H1 (cell line): ENCODE results near the gene CIBAR2. TPM values are rescaled to one million over a fixed set of nuclear protein-coding genes. Genes with fewer than 3 reads are reported as not detected.

Source experiments
- CTCF ChIA-PET: fragments of 300-600 bp; sonication (Branson Sonifier 250); formaldehyde crosslinking; loops from one replicate; lab custom pipeline; 2021; ENCODE audit not compliant: partially characterized antibody; lab: Charles Lee
- POLR2A ChIA-PET: fragments of 300-600 bp; sonication (Branson Sonifier 250); formaldehyde crosslinking; loops from one replicate; lab custom pipeline; 2021; ENCODE audit warnings: inconsistent platforms; ENCODE audit not compliant: partially characterized antibody; lab: Charles Lee
- DNase-seq, 2 experiments: peaks; one replicate each; pipeline versions ENCODE4 v3.0.0 to v3.0.0-alpha.2; 2010 to 2022; ENCODE audit warnings: low spot score in 2 of 2, low read depth in 1 of 2, mixed read lengths in 1 of 2
- FAIRE-seq: peaks from 2 replicates; lab custom pipeline; 2011; peaks lifted over from hg19 to GRCh38; lab: Jason Lieb, UNC
- H2AFZ ChIP-seq: 2 replicates; pipeline ENCODE4 v1.8.1; 2012; ENCODE audit warnings: low read length, inconsistent platforms
- H2AK5ac ChIP-seq: 2 replicates; pipeline ENCODE4 v1.6.1; 2013; ENCODE audit warnings: low read depth, low read length
- H2BK120ac ChIP-seq: replicated peaks from 2 replicates; pipeline ENCODE3; 2013; ENCODE audit warnings: low read depth, low read length, inconsistent platforms
- H2BK12ac ChIP-seq: 2 replicates; pipeline ENCODE4 v1.6.1; 2013; ENCODE audit warnings: low read depth, low read length
- H2BK15ac ChIP-seq: 2 replicates; pipeline ENCODE4 v1.6.1; 2013; ENCODE audit warnings: low read length
- H2BK20ac ChIP-seq: 2 replicates; pipeline ENCODE4 v1.6.1; 2013; ENCODE audit warnings: low read length
- H2BK5ac ChIP-seq: 2 replicates; pipeline ENCODE4 v1.6.1; 2013; ENCODE audit warnings: low read depth, low read length
- H3K14ac ChIP-seq: 2 replicates; pipeline ENCODE4 v1.6.1; 2013; ENCODE audit warnings: inconsistent platforms; ENCODE audit not compliant: insufficient read length
- H3K18ac ChIP-seq: 2 replicates; pipeline ENCODE4 v1.6.1; 2013; ENCODE audit warnings: low read length; ENCODE audit errors: extremely low read depth
- H3K23ac ChIP-seq: 2 replicates; pipeline ENCODE4 v1.6.1; 2013; ENCODE audit warnings: inconsistent platforms; ENCODE audit not compliant: insufficient read length
- H3K23me2 ChIP-seq: 2 replicates; pipeline ENCODE4 v1.6.1; 2013; ENCODE audit warnings: low read depth, low read length
- H3K27ac ChIP-seq: 2 replicates; pipeline ENCODE4 v1.6.1; 2011; ENCODE audit warnings: low read depth, low read length, inconsistent platforms
- H3K27me3 ChIP-seq, 4 experiments: replicated peaks in 1 of 4; 1 replicate in 1 of 4; 2 replicates in 3 of 4; pipeline versions ENCODE4 v1.6.1 to v1.8.1; 2011 to 2013; ENCODE audit warnings: low read length in 3 of 4, mild to moderate bottlenecking in 3 of 4, inconsistent platforms in 2 of 4, mixed read lengths in 2 of 4, moderate library complexity in 1 of 4; ENCODE audit not compliant: control insufficient read depth in 3 of 4, insufficient read depth in 3 of 4; ENCODE audit errors: extremely low read depth in 1 of 4
- H3K36me3 ChIP-seq, 4 experiments: 2 replicates each; pipeline versions ENCODE4 v1.6.1 to v1.8.1; 2011 to 2013; ENCODE audit warnings: mild to moderate bottlenecking in 4 of 4, low read length in 3 of 4, moderate library complexity in 2 of 4, control low read depth in 1 of 4, inconsistent platforms in 1 of 4; ENCODE audit not compliant: insufficient read depth in 4 of 4, control insufficient read depth in 2 of 4
- H3K4ac ChIP-seq: replicated peaks from 2 replicates; pipeline ENCODE3; 2013; ENCODE audit warnings: low read length, low read depth, mixed read lengths, inconsistent platforms; ENCODE audit not compliant: insufficient read length
- H3K4me1 ChIP-seq, 4 experiments: replicated peaks in 1 of 4; 1 replicate in 1 of 4; 2 replicates in 3 of 4; pipeline versions ENCODE4 v1.6.1 to v1.8.1; 2011 to 2013; ENCODE audit warnings: low read length in 3 of 4, inconsistent platforms in 2 of 4, mixed read lengths in 1 of 4; ENCODE audit not compliant: insufficient read depth in 4 of 4, control insufficient read depth in 3 of 4
- H3K4me2 ChIP-seq, 2 experiments: 2 replicates each; pipeline versions ENCODE4 v1.6.1 to v1.8.1; 2011 to 2013; ENCODE audit warnings: low read depth in 2 of 2, low read length in 2 of 2, control low read depth in 1 of 2, inconsistent platforms in 1 of 2, mild to moderate bottlenecking in 1 of 2; ENCODE audit not compliant: insufficient read depth in 1 of 2
- H3K4me3 ChIP-seq, 4 experiments: fragments of 200-600, 300-600 bp in 1 of 4; sonication (generic), shearing (Covaris generic), sonication (Bioruptor Twin) in 1 of 4; 2 replicates each; pipeline versions ENCODE4 v1.5.1 to v1.8.1; 2011 to 2016; ENCODE audit warnings: low read length in 4 of 4, low read depth in 3 of 4, control low read depth in 2 of 4, inconsistent platforms in 2 of 4, mild to moderate bottlenecking in 2 of 4, mixed read lengths in 1 of 4, moderate library complexity in 1 of 4; ENCODE audit not compliant: insufficient read depth in 2 of 4; ENCODE audit errors: extremely low read depth in 1 of 4
- H3K56ac ChIP-seq: replicated peaks from 2 replicates; pipeline ENCODE3; 2013; ENCODE audit warnings: low read depth, mild to moderate bottlenecking, mixed read lengths, low read length, inconsistent platforms; ENCODE audit not compliant: insufficient read length
- H3K79me1 ChIP-seq: 2 replicates; pipeline ENCODE4 v1.6.1; 2013; ENCODE audit warnings: low read depth, low read length, control low read depth
- H3K79me2 ChIP-seq, 2 experiments: 2 replicates each; pipeline versions ENCODE4 v1.6.1 to v1.8.1; 2012 to 2013; ENCODE audit warnings: low read length in 2 of 2, mild to moderate bottlenecking in 2 of 2, inconsistent platforms in 1 of 2; ENCODE audit not compliant: insufficient read depth in 2 of 2, control insufficient read depth in 1 of 2
- H3K9ac ChIP-seq, 4 experiments: replicated peaks in 1 of 4; 1 replicate in 1 of 4; 2 replicates in 3 of 4; pipeline versions ENCODE4 v1.6.1 to v1.8.1; 2011 to 2013; ENCODE audit warnings: low read depth in 3 of 4, low read length in 3 of 4, control low read depth in 2 of 4, mild to moderate bottlenecking in 2 of 4, moderate library complexity in 2 of 4, inconsistent platforms in 1 of 4; ENCODE audit errors: extremely low read depth in 1 of 4
- H3K9me3 ChIP-seq, 2 experiments: 2 replicates each; pipeline versions ENCODE4 v1.6.1 to v1.8.1; 2012 to 2013; ENCODE audit warnings: mild to moderate bottlenecking in 2 of 2, moderate library complexity in 2 of 2, control low read depth in 1 of 2, inconsistent platforms in 1 of 2, low read depth in 1 of 2, low read length in 1 of 2, mixed read lengths in 1 of 2; ENCODE audit not compliant: insufficient read depth in 2 of 2
- H4K20me1 ChIP-seq, 2 experiments: replicated peaks in 1 of 2; 2 replicates each; pipeline versions ENCODE3 to v1.8.1; 2011 to 2013; ENCODE audit warnings: inconsistent platforms in 2 of 2, low read length in 2 of 2, mild to moderate bottlenecking in 1 of 2; ENCODE audit not compliant: insufficient read depth in 2 of 2, control insufficient read depth in 1 of 2
- H4K5ac ChIP-seq: 2 replicates; pipeline ENCODE4 v1.6.1; 2013; ENCODE audit warnings: low read length, low read depth, mixed read lengths, inconsistent platforms; ENCODE audit not compliant: insufficient read length
- H4K8ac ChIP-seq: 2 replicates; pipeline ENCODE4 v1.8.0; 2013; ENCODE audit warnings: mild to moderate bottlenecking, moderate library complexity, low read length, inconsistent platforms; ENCODE audit not compliant: insufficient read depth; ENCODE audit errors: extremely low read depth
- H4K91ac ChIP-seq: replicated peaks from 2 replicates; pipeline ENCODE3; 2013; ENCODE audit warnings: low read length, mixed read lengths, inconsistent platforms; ENCODE audit not compliant: insufficient read length
- BACH1 ChIP-seq: IDR thresholded peaks from 2 replicates; pipeline ENCODE4 v1.6.1; 2012; ENCODE audit warnings: low read length, improper control_type of control experiment
- BCL11A ChIP-seq, 2 experiments: IDR thresholded peaks; one replicate each; pipeline ENCODE4 v1.6.1; 2011; ENCODE audit warnings: low read depth in 2 of 2, low read length in 2 of 2, mild to moderate bottlenecking in 2 of 2
- CEBPB ChIP-seq: IDR thresholded peaks from 2 replicates; pipeline ENCODE4 v1.6.1; 2012; ENCODE audit warnings: low read depth, low read length
- TEAD4 ChIP-seq: IDR thresholded peaks from 2 replicates; pipeline ENCODE4 v1.6.1; 2012; ENCODE audit warnings: low read depth, low read length, inconsistent platforms, mixed read lengths
- WGBS, 2 experiments: shearing (Covaris generic) in 1 of 2; methylation state at CpG; one replicate each; pipeline versions ENCODE4 v1.1.6 to v1.1.7; 2013 to 2015; ENCODE audit warnings: low lambda C conversion rate in 2 of 2, mixed read lengths in 2 of 2, inconsistent platforms in 1 of 2, low coverage in 1 of 2, missing lambda C conversion rate in 1 of 2; ENCODE audit not compliant: insufficient replicate concordance in 2 of 2, insufficient coverage in 1 of 2, insufficient read length in 1 of 2; ENCODE audit errors: extremely low coverage in 1 of 2, missing lambda C conversion rate in 1 of 2; 5-methylcytosine and 5-hydroxymethylcytosine counted together
- polyA plus RNA-seq, 7 experiments: library from polyadenylated mRNA; depleted of rRNA in 3 of 7; stranded (reverse) in 5 of 7; unstranded in 2 of 7; fragments of >200 nt in 5 of 7; fragments of 200-250 nt in 2 of 7; gene quantifications; 1 replicate in 5 of 7; 2 replicates in 1 of 7; 4 replicates in 1 of 7; pipeline versions ENCODE4 v1.2.1 to v1.2.3, GENCODE V29; 2011 to 2013; ENCODE audit warnings: missing spikeins in 2 of 7, mixed read lengths in 2 of 7
- total RNA-seq: library from RNA; stranded (reverse); fragmentation: NEBNext Ultra II Directional; extraction: Animal tissue kit (Norgen Biotek cat#: 25700); gene quantifications from 2 replicates; pipeline ENCODE4 v1.2.1, GENCODE V29; 2021

CIBAR2 gene
- total and polyA plus RNA-seq, 2 of the 8 experiments (the other 6 are each of a cell fraction or from before 2014, with no cell fraction given), result 0.18 TPM; not detected in 1

DNA sequence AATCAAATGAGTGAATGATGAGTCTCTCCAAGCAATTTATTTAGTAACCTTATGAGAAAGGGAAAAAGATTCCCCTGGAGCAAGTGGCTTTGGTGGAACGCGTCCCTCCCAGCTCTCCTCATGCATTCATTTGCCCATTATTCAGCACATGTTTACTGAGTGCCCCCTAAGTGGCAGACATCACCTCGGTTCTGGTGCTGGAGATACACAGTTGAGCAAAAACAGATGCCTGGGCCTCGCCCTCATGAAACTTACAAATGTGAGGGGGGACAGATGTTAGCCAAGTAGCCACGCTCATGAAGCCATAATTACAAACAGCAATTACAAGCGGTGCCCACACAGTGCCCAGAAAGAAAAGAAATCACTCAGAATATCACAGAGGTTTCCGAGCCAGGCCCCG, 45.1 kb upstream of the CIBAR2 start:
- no peak overlapping the region for H3K56ac ChIP-seq
- H4K91ac ChIP-seq, result peak overlapping the region; percentile 58
- peak overlapping the region; percentile 64; the same call in 1 of the 2 replicates for H2BK5ac ChIP-seq
- no peaks in the 10 kb centered on the region for H3K79me2 ChIP-seq
- no peak overlapping the region for H2BK120ac ChIP-seq
- H3K4me1 ChIP-seq, result peaks cover 0 to 18% (median 13%) of the 10 kb centered on the region in 4 experiments; a peak in 6 of 7 replicates
- no peaks in the 10 kb centered on the region for H3K36me3 ChIP-seq
- FAIRE-seq (no peak), DNase-seq (no peak)
- peak overlapping the region; percentile 36 to 74 for H3K4me2 ChIP-seq
- WGBS, 2 experiments, result 83% methylated on average over 8 of the region's 8 CpGs; no CpG with 5 or more reads in 1 of the 2 experiments
- H3K4ac ChIP-seq, result no peak overlapping the region
- H2AK5ac ChIP-seq, result 0 out of 2 replicates have a peak overlapping the region, but pooled peaks have one; percentile 65
- H4K20me1 ChIP-seq, result no peaks in the 10 kb centered on the region
- peak overlapping the region; percentile 84 for H2AFZ ChIP-seq
- H2BK12ac ChIP-seq, result 0 out of 2 replicates have a peak overlapping the region, but pooled peaks have one; percentile 11
- H3K23me2 ChIP-seq, result peaks cover 7% of the 10 kb centered on the region; the same call in 1 of the 2 replicates
- no peak overlapping the region for H3K14ac ChIP-seq
- TF ChIP-seq TEAD4 (no peak), BCL11A (IDR thresholded peaks at IDR 0.05; ENCODE audit: low read depth in 2 of 2, low read length in 2 of 2) (no peak), CEBPB (no peak), BACH1 (no peak)
- H3K79me1 ChIP-seq, result no peaks in the 10 kb centered on the region
- H4K8ac ChIP-seq, result no peak overlapping the region
- CTCF ChIA-PET, result interaction anchor here (0.5 to 1.2 kb wide), 3 partner anchors 9 to 89 kb away, joined by 3 to 5 read pairs (median 3); no protein-coding TSS in a partner anchor
- H3K9me3 ChIP-seq, result no peaks in the 10 kb centered on the region
- no peak overlapping the region; a peak in 1 of 7 replicates for H3K9ac ChIP-seq
- H3K27ac ChIP-seq, result no peak overlapping the region
- H2BK20ac ChIP-seq, result no peak overlapping the region
- no peak overlapping the region for H2BK15ac ChIP-seq
- H3K4me3 ChIP-seq, result no peak overlapping the region
- H3K18ac ChIP-seq, result peak overlapping the region; percentile 80; the same call in 1 of the 2 replicates
- no peaks in the 10 kb centered on the region for H3K27me3 ChIP-seq
- peak overlapping the region; percentile 10 for H4K5ac ChIP-seq
- POLR2A ChIA-PET, result interaction anchor here (2.8 kb wide), 1 partner anchor 11 kb away, joined by 18 read pairs; no protein-coding TSS in a partner anchor
- no peak overlapping the region for H3K23ac ChIP-seq
